NCI-H2227 treated with DMSO at 0.1 percent for 48 hours (cell line): ENCODE measurements around the gene TMEM204.
"Not testable (repeated sequence)": the region's sequence is repeated elsewhere in the genome, so short reads cannot be mapped to it uniquely, and the experiment has no call there.

ENCODE experiments used
- DNase-seq: peaks from one replicate; lab custom pipeline; 2025; lab: John Stamatoyannopoulos, UW

TMEM204 gene

GRCh38 chr16:1595511-1595910, 62.0 kb downstream of the TMEM204 start:
- not testable (repeated sequence) for DNase-seq

GRCh38 chr16:1596516-1596915, 63.0 kb downstream of the TMEM204 start:
- DNase-seq, result no peak

- no peak for DNase-seq
These were observed 63.7 kb downstream of the TMEM204 start for GRCh38 chr16:1597154-1597553.

- DNase-seq, result no peak
These were observed 67.6 kb downstream of the TMEM204 start for GRCh38 chr16:1601031-1601430.

- DNase-seq, result no peak
These were observed 68.0 kb downstream of the TMEM204 start for GRCh38 chr16:1601489-1601888.

- no peak for DNase-seq
These were observed 68.8 kb downstream of the TMEM204 start for GRCh38 chr16:1602285-1602684.
